A549 (cell line): ENCODE results near the gene ZNF133. TPM values are rescaled to one million over a fixed set of nuclear protein-coding genes. Genes with fewer than 3 reads are reported as not detected.

Experiments used
- ATAC-seq, 2 experiments: fragments of 200-7000 bp in 1 of 2; fragments of >200 bp in 1 of 2; cut with Nextera tagmentation in 1 of 2; cut with Tn5 transposase in 1 of 2; 3 replicates each; pipeline versions ENCODE4 v1.8.0 to v1.9.1; 2018 to 2020; ENCODE audit warnings: mild to moderate bottlenecking in 1 of 2, moderate library complexity in 1 of 2
- CTCF ChIA-PET: fragments of 300-600 bp; sonication (Branson Sonifier 250); formaldehyde crosslinking; extraction: SDS; loops from one replicate; lab custom pipeline; 2021; ENCODE audit warnings: antibody characterized with exemption, inconsistent platforms; lab: Yijun Ruan, JAX
- POLR2A ChIA-PET: fragments of 350-600 bp; formaldehyde crosslinking; extraction: SDS; loops from one replicate; lab custom pipeline; 2021; ENCODE audit warnings: antibody characterized with exemption, inconsistent platforms; lab: Yijun Ruan, JAX
- DNase-seq, 2 experiments: peaks; one replicate each; pipeline versions ENCODE4 v3.0.0 to v3.0.0-alpha.2; 2011 to 2016; ENCODE audit warnings: low read depth in 1 of 2, low spot score in 1 of 2
- FAIRE-seq: peaks from 2 replicates; lab custom pipeline; 2011; peaks lifted over from hg19 to GRCh38; lab: Jason Lieb, UNC
- H3K27ac ChIP-seq, 2 experiments: fragments of >200 bp; sonication (Bioruptor Twin); formaldehyde crosslinking; 3 replicates each; pipeline ENCODE4 v1.5.1; 2016 to 2017
- H3K4me1 ChIP-seq: fragments of >200 bp; sonication (Bioruptor Twin); formaldehyde crosslinking; 3 replicates; pipeline ENCODE4 v1.6.1; 2016
- H3K4me2 ChIP-seq: fragments of >200 bp; sonication (Bioruptor Twin); formaldehyde crosslinking; 3 replicates; pipeline ENCODE4 v1.6.1; 2016
- H3K4me3 ChIP-seq: fragments of >200 bp; sonication (Bioruptor Twin); formaldehyde crosslinking; 3 replicates; pipeline ENCODE4 v1.5.1; 2016
- H3K9me3 ChIP-seq: fragments of >200 bp; sonication (Bioruptor Twin); formaldehyde crosslinking; 3 replicates; pipeline ENCODE4 v1.6.1; 2016
- CBX2 ChIP-seq: fragments of 200-600 bp; sonication (generic); IDR thresholded peaks from 2 replicates; pipeline ENCODE4 v1.6.1; 2016; ENCODE audit warnings: low read depth, mild to moderate bottlenecking, borderline replicate concordance
- CBX8 ChIP-seq: fragments of 200-600 bp; sonication (generic); IDR thresholded peaks from 2 replicates; pipeline ENCODE4 v1.6.1; 2016
- CEBPB ChIP-seq, 2 experiments: fragments of >200 bp in 1 of 2; sonication (Bioruptor Twin) in 1 of 2; formaldehyde crosslinking in 1 of 2; IDR thresholded peaks; 2 replicates each; pipeline ENCODE4 v1.6.1; 2012 to 2016
- CHD2 ChIP-seq: fragments of 150-350 bp; IDR thresholded peaks from 2 replicates; pipeline ENCODE4 v1.6.1; 2014; ENCODE audit warnings: low read length; ENCODE audit not compliant: partially characterized antibody
- CHD4 ChIP-seq: fragments of 200-600 bp; sonication (generic); IDR thresholded peaks from 2 replicates; pipeline ENCODE4 v1.6.1; 2016; ENCODE audit warnings: antibody characterized with exemption, mild to moderate bottlenecking, borderline replicate concordance
- EHF ChIP-seq: fragments of 250-450 bp; sonication (Bioruptor Pico); IDR thresholded peaks from 2 replicates; pipeline ENCODE4 v1.5.0; 2020; ENCODE audit warnings: mild to moderate bottlenecking
- EHMT2 ChIP-seq: fragments of 200-600 bp; sonication (generic); IDR thresholded peaks from 2 replicates; pipeline ENCODE4 v1.6.1; 2016; ENCODE audit warnings: antibody characterized with exemption, low read depth, mild to moderate bottlenecking, moderate library complexity
- FOSL2 ChIP-seq, 2 experiments: fragments of 450-650 bp in 1 of 2; fragments of >200 bp in 1 of 2; sonication (Bioruptor Twin) in 1 of 2; formaldehyde crosslinking; IDR thresholded peaks; 2 replicates each; pipeline versions ENCODE4 v1.5.0 to v1.6.1; 2016 to 2020; ENCODE audit warnings: mild to moderate bottlenecking in 1 of 2, moderate library complexity in 1 of 2
- FOXS1 ChIP-seq: fragments of 250-450 bp; sonication (Bioruptor Pico); IDR thresholded peaks from 2 replicates; pipeline ENCODE4 v1.5.0; 2020; ENCODE audit warnings: mild to moderate bottlenecking, moderate library complexity
- GATA3 ChIP-seq: IDR thresholded peaks from 2 replicates; pipeline ENCODE4 v1.6.1; 2012; ENCODE audit warnings: borderline replicate concordance
- HEYL ChIP-seq: fragments of 250-450 bp; sonication (Bioruptor Pico); IDR thresholded peaks from 2 replicates; pipeline ENCODE4 v1.8.0; 2021; ENCODE audit warnings: mild to moderate bottlenecking, moderate library complexity
- HMGXB4 ChIP-seq: fragments of 250-450 bp; sonication (Bioruptor Pico); IDR thresholded peaks from 2 replicates; pipeline ENCODE4 v1.5.0; 2021; ENCODE audit warnings: mild to moderate bottlenecking, moderate library complexity, borderline replicate concordance
- HOXB5 ChIP-seq: fragments of 250-450 bp; sonication (Bioruptor Pico); IDR thresholded peaks from 2 replicates; pipeline ENCODE4 v1.5.0; 2020; ENCODE audit warnings: mild to moderate bottlenecking, moderate library complexity
- JUN ChIP-seq, 2 experiments: fragments of >200 bp; sonication (Bioruptor Twin); formaldehyde crosslinking; IDR thresholded peaks; 2 replicates in 1 of 2; 3 replicates in 1 of 2; pipeline ENCODE4 v1.6.1; 2016 to 2017
- MAFK ChIP-seq: fragments of 450-650 bp; IDR thresholded peaks from 2 replicates; pipeline ENCODE4 v1.6.1; 2014; ENCODE audit not compliant: partially characterized antibody
- MAZ ChIP-seq: fragments of 150-350 bp; IDR thresholded peaks from 2 replicates; pipeline ENCODE4 v1.6.1; 2014; ENCODE audit warnings: antibody characterized with exemption, low read depth, low read length, borderline replicate concordance
- MYC ChIP-seq: IDR thresholded peaks from 2 replicates; pipeline ENCODE4 v1.6.1; 2012; ENCODE audit warnings: mild to moderate bottlenecking, inconsistent platforms, low read length, improper control_type of control experiment, borderline replicate concordance
- NPAS2 ChIP-seq: fragments of 250-450 bp; sonication (Bioruptor Pico); IDR thresholded peaks from 2 replicates; pipeline ENCODE4 v1.8.0; 2022; ENCODE audit warnings: mild to moderate bottlenecking, moderate library complexity, borderline replicate concordance
- NR3C1 ChIP-seq: fragments of >200 bp; sonication (Bioruptor Twin); formaldehyde crosslinking; IDR thresholded peaks from 3 replicates; pipeline ENCODE4 v1.6.1; 2017
- PBX3 ChIP-seq: IDR thresholded peaks from 2 replicates; pipeline ENCODE4 v1.6.1; 2012
- PHF8 ChIP-seq: fragments of 200-600 bp; sonication (generic); IDR thresholded peaks from 2 replicates; pipeline ENCODE4 v1.6.1; 2016; ENCODE audit warnings: low read depth, mild to moderate bottlenecking, antibody characterized with exemption, moderate library complexity, borderline replicate concordance
- POLR2A ChIP-seq: IDR thresholded peaks from 2 replicates; pipeline ENCODE4 v1.6.1; 2012; ENCODE audit warnings: mild to moderate bottlenecking, low read length
- POLR2AphosphoS2 ChIP-seq: conservative IDR thresholded peaks from 2 replicates; pipeline ENCODE4 v1.6.1; 2012; ENCODE audit warnings: low read length, improper control_type of control experiment, inconsistent platforms
- RARB ChIP-seq: fragments of 250-450 bp; sonication (Bioruptor Pico); IDR thresholded peaks from 2 replicates; pipeline ENCODE4 v1.8.0; 2021; ENCODE audit warnings: mild to moderate bottlenecking, moderate library complexity
- TP53 ChIP-seq: fragments of 250-450 bp; sonication (Bioruptor Pico); IDR thresholded peaks from 2 replicates; pipeline ENCODE4 v1.5.0; 2021; ENCODE audit warnings: mild to moderate bottlenecking, moderate library complexity
- USF2 ChIP-seq: fragments of 450-650 bp; IDR thresholded peaks from 2 replicates; pipeline ENCODE4 v1.6.1; 2014; ENCODE audit warnings: antibody characterized with exemption
- ZFP36 ChIP-seq: fragments of 450-650 bp; IDR thresholded peaks from 2 replicates; pipeline ENCODE4 v1.6.1; 2014; ENCODE audit warnings: borderline replicate concordance; ENCODE audit not compliant: partially characterized antibody
- ZSCAN20 ChIP-seq: fragments of 250-450 bp; sonication (Bioruptor Pico); IDR thresholded peaks from 2 replicates; pipeline ENCODE4 v1.8.0; 2022; ENCODE audit warnings: mild to moderate bottlenecking, moderate library complexity
- WGBS: methylation state at CpG from one replicate; pipeline ENCODE4 v1.1.6; 2017; ENCODE audit errors: missing lambda C conversion rate; 5-methylcytosine and 5-hydroxymethylcytosine counted together
- polyA plus RNA-seq, 4 experiments: library from polyadenylated mRNA; depleted of rRNA in 3 of 4; stranded (reverse); fragments of >200 nt; fragmentation: RNase III in 1 of 4; extraction: RNeasy Plus Mini Kit Qiagen cat#74134 plus additional on column Dnase treatment in 1 of 4; gene quantifications; 2 replicates in 3 of 4; 3 replicates in 1 of 4; pipeline ENCODE4 v1.2.3, GENCODE V29; 2011 to 2017
- TF ChIP-seq, protein P1 (sequence below): fragments of 150-350 bp; IDR thresholded peaks from 2 replicates; pipeline ENCODE4 v1.6.1; 2014; ENCODE audit warnings: low read depth, mild to moderate bottlenecking, low read length
- TF ChIP-seq, protein P2 (sequence below): IDR thresholded peaks from 2 replicates; pipeline ENCODE4 v1.6.1; 2012
- TF ChIP-seq, protein P3 (sequence below): fragments of 250-450 bp; sonication (Bioruptor Pico); IDR thresholded peaks from 2 replicates; pipeline ENCODE4 v1.5.0; 2020; ENCODE audit warnings: low read depth, mild to moderate bottlenecking, moderate library complexity

The ZNF133 gene
- polyA plus RNA-seq, 2 of the 4 experiments (the other 2 are of a cell fraction) = 9.8 to 11.6 TPM

GRCh38 chr20:18287915-18288748 is at the start of gene ZNF133 (continued):
- TF ChIP-seq NR3C1 = no peak
- TF ChIP-seq EHF = peak; percentile 29; the same call in 1 of the 2 replicates
- TF ChIP-seq, protein P1, sequence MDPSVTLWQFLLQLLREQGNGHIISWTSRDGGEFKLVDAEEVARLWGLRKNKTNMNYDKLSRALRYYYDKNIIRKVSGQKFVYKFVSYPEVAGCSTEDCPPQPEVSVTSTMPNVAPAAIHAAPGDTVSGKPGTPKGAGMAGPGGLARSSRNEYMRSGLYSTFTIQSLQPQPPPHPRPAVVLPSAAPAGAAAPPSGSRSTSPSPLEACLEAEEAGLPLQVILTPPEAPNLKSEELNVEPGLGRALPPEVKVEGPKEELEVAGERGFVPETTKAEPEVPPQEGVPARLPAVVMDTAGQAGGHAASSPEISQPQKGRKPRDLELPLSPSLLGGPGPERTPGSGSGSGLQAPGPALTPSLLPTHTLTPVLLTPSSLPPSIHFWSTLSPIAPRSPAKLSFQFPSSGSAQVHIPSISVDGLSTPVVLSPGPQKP = no peak
- no peak for TF ChIP-seq HEYL (CRISPR knock-in tag)
- TF ChIP-seq ZSCAN20 (CRISPR knock-in tag) = no peak
- TF ChIP-seq FOXS1 (CRISPR knock-in tag) = no peak
- TF ChIP-seq RARB (CRISPR knock-in tag) = no peak
- TF ChIP-seq POLR2AphosphoS2 = no peak
- peak; percentile 45; the same call in 1 of the 2 replicates for TF ChIP-seq USF2
- TF ChIP-seq HMGXB4 = no peak
- TF ChIP-seq HOXB5 = no peak
- TF ChIP-seq TP53 = no peak
- TF ChIP-seq JUN (IDR thresholded peaks at IDR 0.05) = peak; percentile 73 to 96; a peak in 4 of 5 replicates
- TF ChIP-seq, protein P2, sequence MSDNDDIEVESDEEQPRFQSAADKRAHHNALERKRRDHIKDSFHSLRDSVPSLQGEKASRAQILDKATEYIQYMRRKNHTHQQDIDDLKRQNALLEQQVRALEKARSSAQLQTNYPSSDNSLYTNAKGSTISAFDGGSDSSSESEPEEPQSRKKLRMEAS = peak; percentile 82
- no peak; the same call in none of the 2 replicates for TF ChIP-seq MYC
- TF ChIP-seq CEBPB (IDR thresholded peaks at IDR 0.05) = no peak
- TF ChIP-seq CHD2 = no peak
- no peak for TF ChIP-seq NPAS2
- TF ChIP-seq, all 56 proteins: peak for 14

GRCh38 chr20:18240997-18241396 is 47.3 kb upstream of the ZNF133 start:
- Histone ChIP-seq H3K4me3 (no peak overlapping the region), H3K4me1 (no peaks in the 10 kb centered on the region), H3K9me3 (peaks cover 32% of the 10 kb centered on the region), H3K4me2 (no peak overlapping the region), H3K27ac (no peak overlapping the region)
- FAIRE-seq (no peak), DNase-seq (no peak), ATAC-seq (no peak)
- 21% methylated on average over 1 of the region's 1 CpG for WGBS
- ChIA-PET POLR2A (no interaction called here), CTCF (interaction anchor here (0.6 to 3.5 kb wide), 2 partner anchors 35 to 1439 kb away, joined by 3 to 11 read pairs; no protein-coding TSS in a partner anchor)
- TF ChIP-seq CBX8 (no peak), CHD4 (no peak), MAZ (no peak), MAFK (no peak), NR3C1 (no peak), EHMT2 (no peak), GATA3 (no peak), ZFP36 (no peak), FOSL2 (IDR thresholded peaks at IDR 0.05) (no peak), FOSL2 (CRISPR knock-in tag; IDR thresholded peaks at IDR 0.05) (no peak), POLR2A (no peak), USF2 (no peak), CBX2 (no peak), PHF8 (no peak), PBX3 (no peak), HMGXB4 (no peak)
- TF ChIP-seq, protein P3, sequence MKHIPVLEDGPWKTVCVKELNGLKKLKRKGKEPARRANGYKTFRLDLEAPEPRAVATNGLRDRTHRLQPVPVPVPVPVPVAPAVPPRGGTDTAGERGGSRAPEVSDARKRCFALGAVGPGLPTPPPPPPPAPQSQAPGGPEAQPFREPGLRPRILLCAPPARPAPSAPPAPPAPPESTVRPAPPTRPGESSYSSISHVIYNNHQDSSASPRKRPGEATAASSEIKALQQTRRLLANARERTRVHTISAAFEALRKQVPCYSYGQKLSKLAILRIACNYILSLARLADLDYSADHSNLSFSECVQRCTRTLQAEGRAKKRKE = no peak
